HEK293T (cell line): ENCODE data around the gene FGR.
"Not testable (repeated sequence)": the region's sequence is repeated elsewhere in the genome, so short reads cannot be mapped to it uniquely, and the experiment has no call there.

ENCODE experiments used
- CTCF ChIA-PET: fragments of 350-600 bp; formaldehyde crosslinking; extraction: SDS; loops from one replicate; lab custom pipeline; 2021; ENCODE audit warnings: antibody characterized with exemption, inconsistent platforms; lab: Yijun Ruan, JAX
- POLR2A ChIA-PET: fragments of 350-600 bp; formaldehyde crosslinking; extraction: SDS; loops from one replicate; lab custom pipeline; 2020; ENCODE audit warnings: antibody characterized with exemption, inconsistent platforms; lab: Yijun Ruan, JAX
- DNase-seq: peaks from one replicate; pipeline ENCODE4 v3.0.0; 2012; ENCODE audit warnings: mixed read lengths; ENCODE audit errors: extremely low spot score
- ARNT ChIP-seq: fragments of 450-650 bp; IDR thresholded peaks from 2 replicates; pipeline ENCODE4 v1.6.1; 2017; ENCODE audit warnings: mild to moderate bottlenecking
- BHLHE40 ChIP-seq: fragments of 450-650 bp; IDR thresholded peaks from 2 replicates; pipeline ENCODE4 v1.6.1; 2016; ENCODE audit warnings: mild to moderate bottlenecking, moderate library complexity, borderline replicate concordance
- CTBP1 ChIP-seq: fragments of 450-650 bp; IDR thresholded peaks from 2 replicates; pipeline ENCODE4 v1.6.1; 2016; ENCODE audit warnings: borderline replicate concordance
- ELF4 ChIP-seq: fragments of 450-650 bp; IDR thresholded peaks from 2 replicates; pipeline ENCODE4 v1.6.1; 2017; ENCODE audit warnings: antibody characterized with exemption
- FOXA1 ChIP-seq: fragments of 450-650 bp; IDR thresholded peaks from 2 replicates; pipeline ENCODE4 v1.6.1; 2016; ENCODE audit warnings: mild to moderate bottlenecking
- FOXK2 ChIP-seq: fragments of 450-650 bp; IDR thresholded peaks from 2 replicates; pipeline ENCODE4 v1.6.1; 2016; ENCODE audit warnings: mild to moderate bottlenecking
- FOXM1 ChIP-seq: fragments of 450-650 bp; IDR thresholded peaks from 2 replicates; pipeline ENCODE4 v1.6.1; 2017; ENCODE audit warnings: mild to moderate bottlenecking, borderline replicate concordance
- HDGF ChIP-seq: fragments of 450-650 bp; IDR thresholded peaks from 2 replicates; pipeline ENCODE4 v1.6.1; 2017; ENCODE audit warnings: antibody characterized with exemption, borderline replicate concordance
- L3MBTL2 ChIP-seq: fragments of 450-650 bp; conservative IDR thresholded peaks from 2 replicates; pipeline ENCODE4 v1.6.1; 2016; ENCODE audit warnings: mild to moderate bottlenecking
- LEF1 ChIP-seq: fragments of 450-650 bp; IDR thresholded peaks from 2 replicates; pipeline ENCODE4 v1.6.1; 2017; ENCODE audit warnings: mild to moderate bottlenecking, borderline replicate concordance
- NFRKB ChIP-seq: fragments of 450-650 bp; IDR thresholded peaks from 2 replicates; pipeline ENCODE4 v1.6.1; 2016; ENCODE audit warnings: mild to moderate bottlenecking, moderate library complexity
- PKNOX1 ChIP-seq: fragments of 450-650 bp; IDR thresholded peaks from 2 replicates; pipeline ENCODE4 v1.6.1; 2016
- SP1 ChIP-seq: fragments of 450-650 bp; IDR thresholded peaks from 2 replicates; pipeline ENCODE4 v1.6.1; 2017
- SUZ12 ChIP-seq: fragments of 450-650 bp; IDR thresholded peaks from 2 replicates; pipeline ENCODE4 v1.6.1; 2016; ENCODE audit warnings: mild to moderate bottlenecking
- TARDBP ChIP-seq: fragments of 450-650 bp; IDR thresholded peaks from 2 replicates; pipeline ENCODE4 v1.6.1; 2016
- ZNF384 ChIP-seq: fragments of 450-650 bp; IDR thresholded peaks from 2 replicates; pipeline ENCODE4 v1.6.1; 2016

FGR gene

DNA sequence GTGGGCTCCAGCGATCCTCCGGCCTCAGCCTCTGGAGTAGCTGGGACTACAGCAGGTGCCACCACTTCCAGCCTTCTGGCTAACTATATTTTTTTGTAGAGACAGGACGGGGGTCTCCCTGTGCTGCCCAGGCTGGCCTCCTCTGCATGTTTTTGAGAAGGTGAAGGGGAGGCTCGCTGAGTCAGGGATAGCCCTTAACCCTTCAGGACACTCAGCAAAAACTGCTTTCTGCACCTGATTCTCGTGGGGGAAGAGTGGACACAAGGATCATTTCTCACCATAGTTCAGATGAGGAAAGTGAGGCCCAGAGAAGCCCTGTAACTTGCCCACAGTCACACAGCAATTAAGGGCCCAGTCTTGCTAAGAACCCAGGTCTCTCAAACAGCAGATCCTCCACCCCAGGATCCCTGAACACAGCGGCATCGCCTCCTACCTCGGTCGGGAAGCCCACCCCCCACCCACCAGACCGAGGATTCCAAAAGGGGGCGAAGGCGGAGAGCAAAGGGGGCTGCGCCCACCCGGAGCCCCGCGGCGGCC, 1.3 kb downstream of the FGR start:
- TF ChIP-seq FOXA1 = no peak
- no peak for TF ChIP-seq L3MBTL2
- TF ChIP-seq ARNT = no peak
- TF ChIP-seq SP1 = no peak
- TF ChIP-seq PKNOX1 = no peak
- TF ChIP-seq HDGF = no peak
- TF ChIP-seq NFRKB = no peak
- TF ChIP-seq BHLHE40 = no peak
- no peak for TF ChIP-seq FOXK2
- no peak for TF ChIP-seq ZNF384
- no peak for TF ChIP-seq SUZ12
- TF ChIP-seq LEF1 = no peak
- no peak for DNase-seq
- ChIA-PET POLR2A (no interaction called here), CTCF (no interaction called here)

DNA sequence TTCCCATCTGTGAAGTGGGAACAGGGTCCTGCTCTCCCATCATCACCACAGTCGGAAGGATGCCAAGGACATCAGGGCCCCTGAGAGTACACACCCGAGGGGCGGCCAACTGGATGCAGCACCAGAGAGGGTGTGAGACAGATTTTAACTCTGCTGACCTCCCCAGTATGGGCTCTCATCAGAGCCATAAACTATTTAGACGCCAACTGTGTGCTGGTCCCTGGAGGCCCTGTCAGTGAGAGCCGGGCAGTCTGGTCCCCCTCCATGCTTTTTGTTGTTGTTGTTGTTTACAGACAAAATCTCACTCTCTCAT, 1.7 kb downstream of the FGR start:
- ChIA-PET CTCF (no interaction called here), POLR2A (no interaction called here)
- TF ChIP-seq CTBP1 = no peak
- no peak for TF ChIP-seq BHLHE40
- no peak for TF ChIP-seq ZNF384
- TF ChIP-seq FOXM1 = no peak
- no peak for TF ChIP-seq ARNT
- TF ChIP-seq HDGF = no peak
- no peak for TF ChIP-seq FOXA1
- TF ChIP-seq TARDBP = no peak
- no peak for TF ChIP-seq L3MBTL2
- TF ChIP-seq NFRKB = no peak
- no peak for TF ChIP-seq LEF1
- no peak for TF ChIP-seq ELF4
- DNase-seq = no peak

DNA sequence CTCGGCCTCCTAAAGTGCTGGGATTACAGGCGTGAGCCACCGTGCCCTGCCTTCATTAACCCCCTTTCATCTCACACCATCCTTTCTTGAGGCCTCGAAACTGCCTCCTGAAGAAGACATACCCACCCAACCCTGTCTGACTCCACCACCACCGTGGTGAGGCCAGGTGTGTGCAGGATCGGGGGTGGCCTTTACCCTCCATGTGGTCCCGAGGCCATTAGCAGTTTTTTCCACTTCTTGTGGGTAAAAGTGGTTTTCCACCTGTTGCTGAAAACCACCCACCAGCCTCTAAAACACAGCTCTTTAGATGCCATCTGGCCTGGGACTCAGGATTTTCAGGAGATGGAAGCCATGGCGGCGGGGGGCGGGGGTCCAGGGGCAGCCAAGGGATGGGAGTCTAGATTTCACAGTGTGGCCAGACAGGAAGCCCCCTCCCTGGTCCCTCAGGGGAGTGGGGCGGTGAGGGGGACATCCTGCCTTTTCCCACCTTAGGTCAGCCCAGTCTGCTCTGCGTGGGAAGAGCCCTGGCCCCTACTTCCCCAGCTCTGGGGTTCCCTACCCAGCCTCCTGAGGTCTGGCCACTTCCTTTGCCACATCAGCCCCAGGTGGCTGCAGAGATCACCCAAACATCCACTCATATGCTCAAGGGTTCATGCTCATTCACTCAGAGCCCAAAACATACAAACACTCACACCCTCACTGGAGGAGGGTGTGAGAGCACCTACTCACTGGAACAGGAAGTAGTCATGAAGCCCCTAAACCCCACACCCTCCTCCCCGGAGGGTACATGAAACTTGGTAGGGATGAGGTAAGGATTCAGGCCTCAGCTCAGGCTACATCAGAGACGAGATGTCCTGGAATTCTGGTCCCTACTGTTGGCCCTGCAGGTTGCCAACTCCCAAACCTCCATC, 2.3 kb downstream of the FGR start:
- ChIA-PET CTCF (no interaction called here), POLR2A (no interaction called here)
- no peak for DNase-seq
- TF ChIP-seq LEF1 (no peak), SP1 (no peak), ZNF384 (no peak), FOXK2 (no peak), SUZ12 (no peak), NFRKB (no peak), FOXM1 (no peak)

- TF ChIP-seq FOXK2 = no peak
- DNase-seq = no peak
- ChIA-PET CTCF (interaction anchor here (1.2 kb wide), 2 partner anchors 23 to 38 kb away, joined by 4 to 5 read pairs; no protein-coding TSS in a partner anchor), POLR2A (no interaction called here)
Observed at GRCh38 chr1:27630859-27631491, 4.0 kb downstream of the FGR start.

- POLR2A ChIA-PET = no interaction called here
- CTCF ChIA-PET = interaction anchor here (0.9 kb wide), 1 partner anchor 15 kb away, joined by 3 read pairs; no protein-coding TSS in a partner anchor
- no peak for DNase-seq
Observed at GRCh38 chr1:27628712-27629111, 6.3 kb downstream of the FGR start.

GRCh38 chr1:27627733-27628132, 7.3 kb downstream of the FGR start:
- POLR2A ChIA-PET, DNase-seq, CTCF ChIA-PET: not testable (repeated sequence)

More at GRCh38 chr1:27628712-27629111, 6.3 kb downstream of the FGR start:
- TF ChIP-seq TARDBP (no peak), FOXA1 (no peak), ELF4 (no peak), FOXK2 (no peak), SP1 (no peak), PKNOX1 (no peak), L3MBTL2 (no peak), LEF1 (no peak), ZNF384 (no peak), HDGF (no peak), ARNT (no peak), SUZ12 (no peak), BHLHE40 (no peak), CTBP1 (no peak), FOXM1 (no peak), NFRKB (no peak)

- TF ChIP-seq LEF1 (no peak), FOXA1 (no peak), ZNF384 (no peak), L3MBTL2 (no peak), PKNOX1 (no peak), HDGF (no peak), FOXK2 (no peak), ELF4 (no peak), TARDBP (no peak), FOXM1 (no peak), NFRKB (no peak), ARNT (no peak), CTBP1 (no peak), SUZ12 (no peak), BHLHE40 (no peak), SP1 (no peak)
- CTCF ChIA-PET = no interaction called here
- no peak for DNase-seq
- POLR2A ChIA-PET = no interaction called here
Observed at GRCh38 chr1:27627061-27627460, 7.9 kb downstream of the FGR start.
